SK-N-SH (cell line): ENCODE measurements around the gene POMZP3. TPM values are rescaled to one million over a fixed set of nuclear protein-coding genes. Genes with fewer than 3 reads are reported as not detected.
A peak's percentile ranks its signal among the peaks of the same experiment; 100 is the strongest.
"Not testable (repeated sequence)": the region's sequence is repeated elsewhere in the genome, so short reads cannot be mapped to it uniquely, and the experiment has no call there.

Experiments used
- CTCF ChIA-PET: fragments of 300-600, 350-600 bp; formaldehyde crosslinking; extraction: SDS; loops from one replicate; lab custom pipeline; 2021; lab: Yijun Ruan, JAX
- POLR2A ChIA-PET: fragments of 350-600 bp; sonication (Branson Sonifier 250); formaldehyde crosslinking; extraction: SDS; loops from one replicate; lab custom pipeline; 2020; ENCODE audit warnings: antibody characterized with exemption, inconsistent platforms; lab: Yijun Ruan, JAX
- DNase-seq: peaks from one replicate; pipeline ENCODE4 v3.0.0; 2012
- H2AFZ ChIP-seq: fragments of 200-600 bp; sonication (generic); 2 replicates; pipeline ENCODE4 v1.8.1; 2016; ENCODE audit warnings: antibody characterized with exemption, mild to moderate bottlenecking, low read depth
- H3F3A ChIP-seq: fragments of 200-600 bp; sonication (generic); replicated peaks from 2 replicates; pipeline ENCODE3; 2016; ENCODE audit warnings: antibody characterized with exemption, mild to moderate bottlenecking; ENCODE audit not compliant: insufficient read depth
- H3K27ac ChIP-seq, 2 experiments: fragments of 200-500 bp in 1 of 2; fragments of 200-600 bp in 1 of 2; sonication (Bioruptor generic) in 1 of 2; sonication (generic), shearing (Covaris generic) in 1 of 2; 2 replicates each; pipeline versions ENCODE4 v1.5.1 to v1.6.1; 2014 to 2016; ENCODE audit warnings: low read depth in 2 of 2, inconsistent platforms in 1 of 2, low read length in 1 of 2, mild to moderate bottlenecking in 1 of 2, mixed read lengths in 1 of 2
- H3K27me3 ChIP-seq: fragments of 200-600 bp; sonication (generic), shearing (Covaris generic); 2 replicates; pipeline ENCODE4 v1.6.1; 2016; ENCODE audit warnings: mixed run types; ENCODE audit not compliant: insufficient read depth
- H3K36me3 ChIP-seq, 2 experiments: fragments of 200-500 bp in 1 of 2; fragments of 200-600 bp in 1 of 2; sonication (Bioruptor generic) in 1 of 2; sonication (generic) in 1 of 2; replicated peaks in 1 of 2; 2 replicates each; pipeline versions ENCODE3 to v1.5.1; 2014 to 2016; ENCODE audit warnings: low read length in 1 of 2, mild to moderate bottlenecking in 1 of 2; ENCODE audit not compliant: insufficient read depth in 2 of 2, control insufficient read depth in 1 of 2
- H3K4me1 ChIP-seq, 2 experiments: fragments of 200-500 bp in 1 of 2; fragments of 200-600 bp in 1 of 2; sonication (Bioruptor generic) in 1 of 2; sonication (generic), shearing (Covaris generic) in 1 of 2; 2 replicates each; pipeline versions ENCODE4 v1.5.1 to v1.6.1; 2014 to 2016; ENCODE audit warnings: low read depth in 1 of 2, low read length in 1 of 2, mixed run types in 1 of 2; ENCODE audit not compliant: insufficient read depth in 2 of 2, control insufficient read depth in 1 of 2
- H3K4me2 ChIP-seq: fragments of 200-600 bp; sonication (generic), shearing (Covaris generic); 2 replicates; pipeline ENCODE4 v1.6.1; 2017; ENCODE audit warnings: mixed run types
- H3K4me3 ChIP-seq, 2 experiments: fragments of 200-500 bp in 1 of 2; fragments of 200-600 bp in 1 of 2; sonication (Bioruptor generic) in 1 of 2; sonication (generic), shearing (Covaris generic) in 1 of 2; 2 replicates each; pipeline versions ENCODE4 v1.5.1 to v1.8.1; 2014 to 2016; ENCODE audit warnings: low read depth in 2 of 2, inconsistent platforms in 1 of 2, low read length in 1 of 2, mild to moderate bottlenecking in 1 of 2, mixed read lengths in 1 of 2, moderate library complexity in 1 of 2
- H3K79me2 ChIP-seq: fragments of 200-600 bp; sonication (generic); 2 replicates; pipeline ENCODE4 v1.8.1; 2017; ENCODE audit warnings: mild to moderate bottlenecking; ENCODE audit not compliant: insufficient read depth
- H3K9ac ChIP-seq: fragments of 200-600 bp; sonication (generic); 2 replicates; pipeline ENCODE4 v1.6.1; 2017; ENCODE audit warnings: mixed run types
- H3K9me2 ChIP-seq: fragments of 200-600 bp; sonication (generic); 2 replicates; pipeline ENCODE4 v1.6.1; 2017; ENCODE audit warnings: mixed run types
- H3K9me3 ChIP-seq: fragments of 200-600 bp; sonication (generic); 2 replicates; pipeline ENCODE4 v1.6.1; 2017; ENCODE audit warnings: mixed run types, mild to moderate bottlenecking, moderate library complexity
- H4K20me1 ChIP-seq: fragments of 200-600 bp; sonication (generic); 2 replicates; pipeline ENCODE4 v1.6.1; 2017; ENCODE audit warnings: mild to moderate bottlenecking, mixed run types; ENCODE audit not compliant: insufficient read depth
- NFIC ChIP-seq: IDR thresholded peaks from 2 replicates; pipeline ENCODE4 v1.4.0; 2012; ENCODE audit warnings: borderline replicate concordance
- PBX3 ChIP-seq: IDR thresholded peaks from 2 replicates; pipeline ENCODE4; 2012
- WGBS: methylation state at CpG from one replicate; pipeline ENCODE4 v1.1.6; 2017; ENCODE audit warnings: low lambda C conversion rate; 5-methylcytosine and 5-hydroxymethylcytosine counted together
- polyA plus RNA-seq, 3 experiments: library from polyadenylated mRNA; depleted of rRNA; stranded (reverse); fragments of >200 nt; gene quantifications; 2 replicates each; pipeline ENCODE4 v1.2.3, GENCODE V29; 2012

Gene POMZP3
- polyA plus RNA-seq, 1 of the 3 experiments (the other 2 are of a cell fraction): 11.7 TPM

- H4K20me1 ChIP-seq, DNase-seq, H3K9me2 ChIP-seq, H3K27me3 ChIP-seq, H3K4me1 ChIP-seq, H2AFZ ChIP-seq, CTCF ChIA-PET, POLR2A ChIA-PET, H3K9ac ChIP-seq, H3K4me2 ChIP-seq, H3K4me3 ChIP-seq, H3K9me3 ChIP-seq: not testable (repeated sequence)
- peaks cover 23% of the 10 kb centered on the region for H3F3A ChIP-seq
- H3K36me3 ChIP-seq: peaks cover 0 to 14% of the 10 kb centered on the region in 2 experiments
- WGBS: 49% methylated on average over 3 of the region's 3 CpGs
- H3K27ac ChIP-seq: peak overlapping the region; percentile 12 to 22; a peak in 1 of 4 replicates
- TF ChIP-seq NFIC: peak; percentile 55
- peaks cover 48% of the 10 kb centered on the region for H3K79me2 ChIP-seq
Measured at GRCh38 chr7:76575919-76576655, 51.0 kb downstream of the POMZP3 start.

- H3K9me3 ChIP-seq, DNase-seq, H3K4me1 ChIP-seq, H3K4me2 ChIP-seq, POLR2A ChIA-PET, H2AFZ ChIP-seq, H3K4me3 ChIP-seq, H3K27ac ChIP-seq, H4K20me1 ChIP-seq, H3K9me2 ChIP-seq, H3K9ac ChIP-seq, CTCF ChIA-PET, H3K27me3 ChIP-seq: not testable (repeated sequence)
- WGBS: 100% methylated on average over 1 of the region's 2 CpGs
- peaks cover 49% of the 10 kb centered on the region for H3K79me2 ChIP-seq
- H3K36me3 ChIP-seq: peaks cover 0 to 14% of the 10 kb centered on the region in 2 experiments
- peaks cover 23% of the 10 kb centered on the region for H3F3A ChIP-seq
Measured at GRCh38 chr7:76575431-76575830, 51.6 kb downstream of the POMZP3 start.

- peaks cover 13% of the 10 kb centered on the region; the same call in 1 of the 2 replicates for H4K20me1 ChIP-seq
- 99% methylated on average over 3 of the region's 3 CpGs for WGBS
Measured at GRCh38 chr7:76572296-76572695, 54.8 kb downstream of the POMZP3 start.

GRCh38 chr7:76570324-76570775, 56.7 kb downstream of the POMZP3 start:
- 65% methylated on average over 4 of the region's 4 CpGs for WGBS
- TF ChIP-seq PBX3: 0 out of 2 replicates have a peak, but pooled peaks have one; percentile 6
- peaks cover 15% of the 10 kb centered on the region; the same call in 1 of the 2 replicates for H4K20me1 ChIP-seq
- DNase-seq, POLR2A ChIA-PET, H2AFZ ChIP-seq, CTCF ChIA-PET, H3K4me3 ChIP-seq, H3K9me2 ChIP-seq, H3K9ac ChIP-seq, H3K4me2 ChIP-seq, H3K9me3 ChIP-seq, H3K27me3 ChIP-seq: not testable (repeated sequence)
- H3K4me1 ChIP-seq: peaks cover 0 to 13% of the 10 kb centered on the region in 2 experiments; a peak in 2 of 4 replicates
- H3K36me3 ChIP-seq: peaks cover 0 to 15% of the 10 kb centered on the region in 2 experiments
- H3F3A ChIP-seq: peaks cover 15% of the 10 kb centered on the region
- peaks cover 71% of the 10 kb centered on the region for H3K79me2 ChIP-seq
- H3K27ac ChIP-seq: peak overlapping the region in 1 of 2 experiments; percentile 21; a peak in 1 of 4 replicates

More at GRCh38 chr7:76572296-76572695, 54.8 kb downstream of the POMZP3 start:
- H3K4me3 ChIP-seq, CTCF ChIA-PET, H2AFZ ChIP-seq, H3K9me2 ChIP-seq, H3K9ac ChIP-seq, H3K4me2 ChIP-seq, H3K9me3 ChIP-seq, POLR2A ChIA-PET, H3K27me3 ChIP-seq, DNase-seq, H3K27ac ChIP-seq: not testable (repeated sequence)
- H3K79me2 ChIP-seq: peaks cover 58% of the 10 kb centered on the region
- peaks cover 0 to 15% of the 10 kb centered on the region in 2 experiments for H3K36me3 ChIP-seq
- peaks cover 0 to 18% of the 10 kb centered on the region in 2 experiments; a peak in 3 of 4 replicates for H3K4me1 ChIP-seq
- peaks cover 18% of the 10 kb centered on the region for H3F3A ChIP-seq
